H1 (cell line): ENCODE results near the gene SLC24A3. TPM values are rescaled to one million over a fixed set of nuclear protein-coding genes. Genes with fewer than 3 reads are reported as not detected.

Experiments
- CTCF ChIA-PET: fragments of 300-600 bp; sonication (Branson Sonifier 250); formaldehyde crosslinking; loops from one replicate; lab custom pipeline; 2021; ENCODE audit not compliant: partially characterized antibody; lab: Charles Lee
- POLR2A ChIA-PET: fragments of 300-600 bp; sonication (Branson Sonifier 250); formaldehyde crosslinking; loops from one replicate; lab custom pipeline; 2021; ENCODE audit warnings: inconsistent platforms; ENCODE audit not compliant: partially characterized antibody; lab: Charles Lee
- DNase-seq, 2 experiments: peaks; one replicate each; pipeline versions ENCODE4 v3.0.0 to v3.0.0-alpha.2; 2010 to 2022; ENCODE audit warnings: low spot score in 2 of 2, low read depth in 1 of 2, mixed read lengths in 1 of 2
- FAIRE-seq: peaks from 2 replicates; lab custom pipeline; 2011; peaks lifted over from hg19 to GRCh38; lab: Jason Lieb, UNC
- H2AFZ ChIP-seq: 2 replicates; pipeline ENCODE4 v1.8.1; 2012; ENCODE audit warnings: low read length, inconsistent platforms
- H2AK5ac ChIP-seq: 2 replicates; pipeline ENCODE4 v1.6.1; 2013; ENCODE audit warnings: low read depth, low read length
- H2BK120ac ChIP-seq: replicated peaks from 2 replicates; pipeline ENCODE3; 2013; ENCODE audit warnings: low read depth, low read length, inconsistent platforms
- H2BK12ac ChIP-seq: 2 replicates; pipeline ENCODE4 v1.6.1; 2013; ENCODE audit warnings: low read depth, low read length
- H2BK15ac ChIP-seq: 2 replicates; pipeline ENCODE4 v1.6.1; 2013; ENCODE audit warnings: low read length
- H2BK20ac ChIP-seq: 2 replicates; pipeline ENCODE4 v1.6.1; 2013; ENCODE audit warnings: low read length
- H2BK5ac ChIP-seq: 2 replicates; pipeline ENCODE4 v1.6.1; 2013; ENCODE audit warnings: low read depth, low read length
- H3K14ac ChIP-seq: 2 replicates; pipeline ENCODE4 v1.6.1; 2013; ENCODE audit warnings: inconsistent platforms; ENCODE audit not compliant: insufficient read length
- H3K18ac ChIP-seq: 2 replicates; pipeline ENCODE4 v1.6.1; 2013; ENCODE audit warnings: low read length; ENCODE audit errors: extremely low read depth
- H3K23ac ChIP-seq: 2 replicates; pipeline ENCODE4 v1.6.1; 2013; ENCODE audit warnings: inconsistent platforms; ENCODE audit not compliant: insufficient read length
- H3K23me2 ChIP-seq: 2 replicates; pipeline ENCODE4 v1.6.1; 2013; ENCODE audit warnings: low read depth, low read length
- H3K27ac ChIP-seq: 2 replicates; pipeline ENCODE4 v1.6.1; 2011; ENCODE audit warnings: low read depth, low read length, inconsistent platforms
- H3K27me3 ChIP-seq, 4 experiments: replicated peaks in 1 of 4; 1 replicate in 1 of 4; 2 replicates in 3 of 4; pipeline versions ENCODE4 v1.6.1 to v1.8.1; 2011 to 2013; ENCODE audit warnings: low read length in 3 of 4, mild to moderate bottlenecking in 3 of 4, inconsistent platforms in 2 of 4, mixed read lengths in 2 of 4, moderate library complexity in 1 of 4; ENCODE audit not compliant: control insufficient read depth in 3 of 4, insufficient read depth in 3 of 4; ENCODE audit errors: extremely low read depth in 1 of 4
- H3K36me3 ChIP-seq, 4 experiments: 2 replicates each; pipeline versions ENCODE4 v1.6.1 to v1.8.1; 2011 to 2013; ENCODE audit warnings: mild to moderate bottlenecking in 4 of 4, low read length in 3 of 4, moderate library complexity in 2 of 4, control low read depth in 1 of 4, inconsistent platforms in 1 of 4; ENCODE audit not compliant: insufficient read depth in 4 of 4, control insufficient read depth in 2 of 4
- H3K4ac ChIP-seq: replicated peaks from 2 replicates; pipeline ENCODE3; 2013; ENCODE audit warnings: low read length, low read depth, mixed read lengths, inconsistent platforms; ENCODE audit not compliant: insufficient read length
- H3K4me1 ChIP-seq, 4 experiments: replicated peaks in 1 of 4; 1 replicate in 1 of 4; 2 replicates in 3 of 4; pipeline versions ENCODE4 v1.6.1 to v1.8.1; 2011 to 2013; ENCODE audit warnings: low read length in 3 of 4, inconsistent platforms in 2 of 4, mixed read lengths in 1 of 4; ENCODE audit not compliant: insufficient read depth in 4 of 4, control insufficient read depth in 3 of 4
- H3K4me2 ChIP-seq, 2 experiments: 2 replicates each; pipeline versions ENCODE4 v1.6.1 to v1.8.1; 2011 to 2013; ENCODE audit warnings: low read depth in 2 of 2, low read length in 2 of 2, control low read depth in 1 of 2, inconsistent platforms in 1 of 2, mild to moderate bottlenecking in 1 of 2; ENCODE audit not compliant: insufficient read depth in 1 of 2
- H3K4me3 ChIP-seq, 4 experiments: fragments of 200-600, 300-600 bp in 1 of 4; sonication (generic), shearing (Covaris generic), sonication (Bioruptor Twin) in 1 of 4; 2 replicates each; pipeline versions ENCODE4 v1.5.1 to v1.8.1; 2011 to 2016; ENCODE audit warnings: low read length in 4 of 4, low read depth in 3 of 4, control low read depth in 2 of 4, inconsistent platforms in 2 of 4, mild to moderate bottlenecking in 2 of 4, mixed read lengths in 1 of 4, moderate library complexity in 1 of 4; ENCODE audit not compliant: insufficient read depth in 2 of 4; ENCODE audit errors: extremely low read depth in 1 of 4
- H3K56ac ChIP-seq: replicated peaks from 2 replicates; pipeline ENCODE3; 2013; ENCODE audit warnings: low read depth, mild to moderate bottlenecking, mixed read lengths, low read length, inconsistent platforms; ENCODE audit not compliant: insufficient read length
- H3K79me1 ChIP-seq: 2 replicates; pipeline ENCODE4 v1.6.1; 2013; ENCODE audit warnings: low read depth, low read length, control low read depth
- H3K79me2 ChIP-seq, 2 experiments: 2 replicates each; pipeline versions ENCODE4 v1.6.1 to v1.8.1; 2012 to 2013; ENCODE audit warnings: low read length in 2 of 2, mild to moderate bottlenecking in 2 of 2, inconsistent platforms in 1 of 2; ENCODE audit not compliant: insufficient read depth in 2 of 2, control insufficient read depth in 1 of 2
- H3K9ac ChIP-seq, 4 experiments: replicated peaks in 1 of 4; 1 replicate in 1 of 4; 2 replicates in 3 of 4; pipeline versions ENCODE4 v1.6.1 to v1.8.1; 2011 to 2013; ENCODE audit warnings: low read depth in 3 of 4, low read length in 3 of 4, control low read depth in 2 of 4, mild to moderate bottlenecking in 2 of 4, moderate library complexity in 2 of 4, inconsistent platforms in 1 of 4; ENCODE audit errors: extremely low read depth in 1 of 4
- H3K9me3 ChIP-seq, 2 experiments: 2 replicates each; pipeline versions ENCODE4 v1.6.1 to v1.8.1; 2012 to 2013; ENCODE audit warnings: mild to moderate bottlenecking in 2 of 2, moderate library complexity in 2 of 2, control low read depth in 1 of 2, inconsistent platforms in 1 of 2, low read depth in 1 of 2, low read length in 1 of 2, mixed read lengths in 1 of 2; ENCODE audit not compliant: insufficient read depth in 2 of 2
- H4K20me1 ChIP-seq, 2 experiments: replicated peaks in 1 of 2; 2 replicates each; pipeline versions ENCODE3 to v1.8.1; 2011 to 2013; ENCODE audit warnings: inconsistent platforms in 2 of 2, low read length in 2 of 2, mild to moderate bottlenecking in 1 of 2; ENCODE audit not compliant: insufficient read depth in 2 of 2, control insufficient read depth in 1 of 2
- H4K5ac ChIP-seq: 2 replicates; pipeline ENCODE4 v1.6.1; 2013; ENCODE audit warnings: low read length, low read depth, mixed read lengths, inconsistent platforms; ENCODE audit not compliant: insufficient read length
- H4K8ac ChIP-seq: 2 replicates; pipeline ENCODE4 v1.8.0; 2013; ENCODE audit warnings: mild to moderate bottlenecking, moderate library complexity, low read length, inconsistent platforms; ENCODE audit not compliant: insufficient read depth; ENCODE audit errors: extremely low read depth
- H4K91ac ChIP-seq: replicated peaks from 2 replicates; pipeline ENCODE3; 2013; ENCODE audit warnings: low read length, mixed read lengths, inconsistent platforms; ENCODE audit not compliant: insufficient read length
- BCL11A ChIP-seq, 2 experiments: IDR thresholded peaks; one replicate each; pipeline ENCODE4 v1.6.1; 2011; ENCODE audit warnings: low read depth in 2 of 2, low read length in 2 of 2, mild to moderate bottlenecking in 2 of 2
- BRCA1 ChIP-seq: IDR thresholded peaks from 2 replicates; pipeline ENCODE4 v1.6.1; 2012; ENCODE audit warnings: low read depth, low read length, improper control_type of control experiment
- GTF2F1 ChIP-seq: IDR thresholded peaks from 2 replicates; pipeline ENCODE4 v1.6.1; 2012; ENCODE audit warnings: low read depth, low read length, improper control_type of control experiment, borderline replicate concordance
- KDM1A ChIP-seq: fragments of 200-600, 300-600 bp; sonication (generic); IDR thresholded peaks from 2 replicates; pipeline ENCODE4 v1.7.1; 2016; ENCODE audit warnings: mild to moderate bottlenecking, low read length, borderline replicate concordance
- KDM5A ChIP-seq: fragments of 200-600 bp; IDR thresholded peaks from 2 replicates; pipeline ENCODE4 v1.7.1; 2012; ENCODE audit warnings: mild to moderate bottlenecking, low read length, inconsistent platforms, mixed read lengths
- POLR2AphosphoS5 ChIP-seq: IDR thresholded peaks from 2 replicates; pipeline ENCODE4 v1.6.1; 2011; ENCODE audit warnings: low read depth, low read length
- RFX5 ChIP-seq: IDR thresholded peaks from 2 replicates; pipeline ENCODE4 v1.6.1; 2011; ENCODE audit warnings: low read depth, low read length, improper control_type of control experiment, borderline replicate concordance
- RNF2 ChIP-seq: fragments of 200-900, 300-1000 bp; sonication (generic); IDR thresholded peaks from 2 replicates; pipeline ENCODE4 v1.7.1; 2016; ENCODE audit warnings: borderline replicate concordance, low read depth, mild to moderate bottlenecking, antibody characterized with exemption, low read length; ENCODE audit not compliant: poor library complexity, severe bottlenecking; ENCODE audit errors: missing control alignments
- SAP30 ChIP-seq: fragments of 300-600 bp; sonication (generic); IDR thresholded peaks from 2 replicates; pipeline ENCODE4 v1.7.1; 2012; ENCODE audit warnings: low read length, moderate library complexity, mild to moderate bottlenecking, inconsistent platforms; ENCODE audit not compliant: insufficient read depth, insufficient replicate concordance
- SP2 ChIP-seq: IDR thresholded peaks from 2 replicates; pipeline ENCODE4 v1.6.1; 2012; ENCODE audit warnings: mild to moderate bottlenecking, low read length, inconsistent platforms
- SRF ChIP-seq: IDR thresholded peaks from 2 replicates; pipeline ENCODE4 v1.6.1; 2011; ENCODE audit warnings: mild to moderate bottlenecking, low read depth, low read length, moderate library complexity
- SUZ12 ChIP-seq: fragments of 200-600 bp; sonication (generic); IDR thresholded peaks from 2 replicates; pipeline ENCODE4 v1.6.1; 2012; ENCODE audit warnings: mild to moderate bottlenecking, inconsistent platforms, low read length, moderate library complexity, mixed read lengths
- USF2 ChIP-seq: IDR thresholded peaks from 2 replicates; pipeline ENCODE4 v1.6.1; 2011; ENCODE audit warnings: low read length, improper control_type of control experiment
- WGBS, 2 experiments: shearing (Covaris generic) in 1 of 2; methylation state at CpG; one replicate each; pipeline versions ENCODE4 v1.1.6 to v1.1.7; 2013 to 2015; ENCODE audit warnings: low lambda C conversion rate in 2 of 2, mixed read lengths in 2 of 2, inconsistent platforms in 1 of 2, low coverage in 1 of 2, missing lambda C conversion rate in 1 of 2; ENCODE audit not compliant: insufficient replicate concordance in 2 of 2, insufficient coverage in 1 of 2, insufficient read length in 1 of 2; ENCODE audit errors: extremely low coverage in 1 of 2, missing lambda C conversion rate in 1 of 2; 5-methylcytosine and 5-hydroxymethylcytosine counted together
- polyA plus RNA-seq, 7 experiments: library from polyadenylated mRNA; depleted of rRNA in 3 of 7; stranded (reverse) in 5 of 7; unstranded in 2 of 7; fragments of >200 nt in 5 of 7; fragments of 200-250 nt in 2 of 7; gene quantifications; 1 replicate in 5 of 7; 2 replicates in 1 of 7; 4 replicates in 1 of 7; pipeline versions ENCODE4 v1.2.1 to v1.2.3, GENCODE V29; 2011 to 2013; ENCODE audit warnings: missing spikeins in 2 of 7, mixed read lengths in 2 of 7
- total RNA-seq: library from RNA; stranded (reverse); fragmentation: NEBNext Ultra II Directional; extraction: Animal tissue kit (Norgen Biotek cat#: 25700); gene quantifications from 2 replicates; pipeline ENCODE4 v1.2.1, GENCODE V29; 2021

Gene SLC24A3
- total and polyA plus RNA-seq, 2 of the 8 experiments (the other 6 are each of a cell fraction or from before 2014, with no cell fraction given): 4.5 to 6.3 TPM

GRCh38 chr20:19564261-19564660 is 351.8 kb downstream of the SLC24A3 start:
- no peak overlapping the region for H2BK5ac ChIP-seq
- POLR2A ChIA-PET: no interaction called here
- no peak for FAIRE-seq
- no peak for TF ChIP-seq RFX5
- no peak for TF ChIP-seq KDM1A
- TF ChIP-seq POLR2AphosphoS5: no peak
- TF ChIP-seq SUZ12: no peak
- TF ChIP-seq GTF2F1: no peak
- TF ChIP-seq SP2: no peak
- no peak for TF ChIP-seq BRCA1
- no peak for TF ChIP-seq USF2
- TF ChIP-seq SAP30: no peak
- TF ChIP-seq SRF: no peak
- no peak for TF ChIP-seq BCL11A (IDR thresholded peaks at IDR 0.05; ENCODE audit: low read depth in 2 of 2, low read length in 2 of 2)
- no peak for TF ChIP-seq RNF2
- no peak for TF ChIP-seq KDM5A

More at GRCh38 chr20:19564261-19564660, 351.8 kb downstream of the SLC24A3 start:
- Histone ChIP-seq H3K9ac (no peak overlapping the region), H3K79me2 (no peaks in the 10 kb centered on the region), H3K14ac (no peak overlapping the region), H3K9me3 (no peaks in the 10 kb centered on the region), H3K4ac (no peak overlapping the region), H3K36me3 (no peaks in the 10 kb centered on the region), H2BK120ac (no peak overlapping the region), H2BK12ac (no peak overlapping the region), H3K4me3 (no peak overlapping the region), H3K27me3 (no peaks in the 10 kb centered on the region), H3K18ac (no peak overlapping the region), H3K4me1 (peaks cover 0 to 2% (median 0%) of the 10 kb centered on the region in 4 experiments; a peak in 1 of 7 replicates), H3K56ac (no peak overlapping the region), H4K5ac (no peak overlapping the region), H4K8ac (no peak overlapping the region), H3K23me2 (no peaks in the 10 kb centered on the region), H3K23ac (no peak overlapping the region), H4K20me1 (no peaks in the 10 kb centered on the region), H3K27ac (no peak overlapping the region), H2BK15ac (no peak overlapping the region), H2BK20ac (no peak overlapping the region), H2AK5ac (no peak overlapping the region), H3K4me2 (no peak overlapping the region), H4K91ac (no peak overlapping the region), H2AFZ (no peak overlapping the region), H3K79me1 (no peaks in the 10 kb centered on the region)
- no peak for DNase-seq
- CTCF ChIA-PET: no interaction called here
- 84 to 100% methylated on average over 1 to 3 of the region's 3 CpGs for WGBS, 2 experiments
